ENCODE measurements around the gene OR2T29.
"Not testable (repeated sequence)": the region's sequence is repeated elsewhere in the genome, so short reads cannot be mapped to it uniquely, and the experiment has no call there.

Gene OR2T29

DNA sequence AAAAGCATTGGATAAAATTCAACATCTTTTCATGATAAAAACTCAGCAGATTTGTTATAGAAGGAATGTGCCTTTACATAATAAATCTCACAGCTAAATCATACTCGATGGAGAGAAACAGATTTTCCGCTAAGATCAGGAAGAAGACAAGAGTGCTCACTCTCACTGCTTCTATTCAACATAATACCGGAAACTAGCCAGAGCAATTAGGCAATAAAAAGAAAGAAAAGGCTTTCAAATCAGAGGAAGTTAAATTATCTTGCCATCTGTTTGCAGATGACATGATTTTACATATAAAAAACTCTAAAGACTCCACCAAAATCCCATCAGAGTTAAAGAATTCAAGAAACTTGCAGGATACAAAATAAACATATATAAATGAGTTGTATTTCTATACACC, 8.2 kb upstream of the OR2T29 start:
- not testable (repeated sequence) for H3K36me3 Mint-ChIP-seq (ENCODE audit: low read depth); H3K27ac Mint-ChIP-seq; H3K27me3 Mint-ChIP-seq; DNase-seq; H3K4me3 Mint-ChIP-seq; H3K9me3 Mint-ChIP-seq; H3K4me1 Mint-ChIP-seq (ENCODE audit: low read depth)

- DNase-seq; H3K4me3 Mint-ChIP-seq; H3K27me3 Mint-ChIP-seq; H3K27ac Mint-ChIP-seq; H3K9me3 Mint-ChIP-seq; H3K36me3 Mint-ChIP-seq (ENCODE audit: low read depth): not testable (repeated sequence)
- peaks cover 12% of the 10 kb centered on the region for H3K4me1 Mint-ChIP-seq (ENCODE audit: low read depth)
Measured at GRCh38 chr1:248569049-248569448, 6.5 kb upstream of the OR2T29 start.

DNA sequence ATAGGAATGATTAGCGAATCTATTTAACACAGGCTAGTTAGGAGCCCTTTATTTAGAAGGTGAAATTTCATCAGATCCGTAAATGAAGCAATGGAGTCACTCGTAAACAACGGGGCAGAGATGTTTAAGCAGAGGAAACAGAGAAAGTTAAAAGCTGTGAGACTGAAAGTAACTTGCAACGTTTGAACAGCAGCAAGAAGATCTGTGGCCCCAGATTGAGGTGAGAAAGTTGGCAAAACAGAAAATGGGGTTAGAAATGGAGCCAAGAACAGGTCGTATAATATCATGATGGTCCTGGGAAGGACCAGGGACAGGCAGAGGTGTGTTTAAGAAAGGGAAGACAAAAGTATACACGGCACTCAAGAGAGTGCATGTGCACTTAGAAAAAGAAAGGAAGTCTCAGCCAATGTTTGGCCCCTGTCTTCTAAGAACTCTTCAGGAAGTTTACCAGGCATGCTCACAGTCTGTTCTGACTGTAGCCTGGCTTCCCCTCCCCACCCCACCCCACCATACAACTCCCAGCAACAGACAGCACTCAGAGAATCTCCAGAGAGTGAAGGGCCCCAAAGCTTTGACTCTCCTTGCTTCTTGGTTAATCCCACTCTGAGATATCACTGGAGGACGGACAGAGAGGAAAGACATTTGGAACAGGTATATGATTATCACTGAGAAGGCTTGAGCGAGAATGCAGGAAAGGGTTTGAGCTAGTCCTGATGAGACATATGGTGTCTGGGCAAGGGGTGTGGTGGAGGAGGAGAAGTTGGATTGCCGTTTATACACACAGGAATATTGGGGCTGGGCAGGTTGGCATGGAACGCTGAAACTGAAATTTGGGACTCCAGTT, 3.2 kb upstream of the OR2T29 start:
- H3K27me3 Mint-ChIP-seq; H3K9me3 Mint-ChIP-seq; H3K36me3 Mint-ChIP-seq (ENCODE audit: low read depth): not testable (repeated sequence)
- H3K4me3 Mint-ChIP-seq, result peak overlapping the region; percentile 69
- DNase-seq, result peak; percentile 30
- H3K27ac Mint-ChIP-seq, result peak overlapping the region; percentile 91
- H3K4me1 Mint-ChIP-seq (ENCODE audit: low read depth), result peaks cover 11% of the 10 kb centered on the region

DNA sequence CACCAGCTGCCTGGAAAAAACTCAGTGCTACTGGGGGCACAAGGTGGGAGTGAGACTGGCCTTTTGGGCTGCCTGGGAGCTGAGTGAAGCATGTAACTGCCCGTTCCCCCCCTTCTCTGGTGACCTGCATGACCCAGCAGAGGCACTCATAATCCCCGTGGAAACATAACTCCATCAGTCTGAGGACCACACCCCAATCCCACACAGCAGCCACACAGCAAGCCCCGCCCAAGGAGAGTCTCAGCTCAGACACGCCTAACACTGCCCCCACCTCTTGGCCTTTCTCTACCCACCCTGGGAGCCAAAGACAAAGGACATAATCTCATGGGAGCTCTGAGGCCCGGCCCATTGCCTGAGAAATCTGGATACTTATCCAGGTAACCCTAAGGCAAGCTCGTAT, 11.5 kb downstream of the OR2T29 start:
- not testable (repeated sequence) for H3K36me3 Mint-ChIP-seq (ENCODE audit: low read depth); H3K4me3 Mint-ChIP-seq; DNase-seq; H3K27ac Mint-ChIP-seq; H3K27me3 Mint-ChIP-seq; H3K4me1 Mint-ChIP-seq (ENCODE audit: low read depth); H3K9me3 Mint-ChIP-seq

GRCh38 chr1:248547383-248547782, 15.2 kb downstream of the OR2T29 start:
- not testable (repeated sequence) for DNase-seq; H3K4me1 Mint-ChIP-seq (ENCODE audit: low read depth); H3K27me3 Mint-ChIP-seq; H3K36me3 Mint-ChIP-seq (ENCODE audit: low read depth); H3K9me3 Mint-ChIP-seq; H3K27ac Mint-ChIP-seq; H3K4me3 Mint-ChIP-seq

GRCh38 chr1:248537449-248537848, 25.1 kb downstream of the OR2T29 start:
- not testable (repeated sequence) for H3K27ac Mint-ChIP-seq; H3K4me3 Mint-ChIP-seq; H3K4me1 Mint-ChIP-seq (ENCODE audit: low read depth); H3K9me3 Mint-ChIP-seq; H3K36me3 Mint-ChIP-seq (ENCODE audit: low read depth); H3K27me3 Mint-ChIP-seq; DNase-seq

GRCh38 chr1:248521856-248522255, 40.7 kb downstream of the OR2T29 start:
- no peak for DNase-seq
- Mint-ChIP-seq H3K27ac (no peak overlapping the region), H3K4me1 (ENCODE audit: low read depth) (no peaks in the 10 kb centered on the region), H3K36me3 (ENCODE audit: low read depth) (no peaks in the 10 kb centered on the region), H3K27me3 (peaks cover 8% of the 10 kb centered on the region), H3K4me3 (no peak overlapping the region), H3K9me3 (peaks cover 4% of the 10 kb centered on the region)

DNA sequence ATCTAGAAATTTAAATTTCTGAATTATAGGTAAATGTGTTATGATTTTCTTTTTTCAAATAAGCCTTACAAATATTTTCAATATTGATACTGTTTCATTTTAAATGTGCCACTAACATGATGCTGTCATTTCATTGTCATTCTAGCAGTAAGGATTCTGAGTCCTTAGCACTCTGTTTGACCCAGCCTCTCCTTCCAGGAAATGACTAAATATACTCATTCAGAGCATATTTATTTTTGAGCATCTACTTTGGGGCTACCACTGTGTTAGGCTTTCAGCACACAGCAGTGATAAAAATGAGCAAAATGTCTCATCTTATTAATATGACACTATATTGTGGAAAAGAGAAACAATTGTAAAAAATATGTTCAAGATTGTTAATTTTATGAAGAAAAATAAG, 52.4 kb downstream of the OR2T29 start:
- not testable (repeated sequence) for H3K9me3 Mint-ChIP-seq; H3K27me3 Mint-ChIP-seq; H3K36me3 Mint-ChIP-seq (ENCODE audit: low read depth); H3K27ac Mint-ChIP-seq; DNase-seq; H3K4me1 Mint-ChIP-seq (ENCODE audit: low read depth); H3K4me3 Mint-ChIP-seq

DNA sequence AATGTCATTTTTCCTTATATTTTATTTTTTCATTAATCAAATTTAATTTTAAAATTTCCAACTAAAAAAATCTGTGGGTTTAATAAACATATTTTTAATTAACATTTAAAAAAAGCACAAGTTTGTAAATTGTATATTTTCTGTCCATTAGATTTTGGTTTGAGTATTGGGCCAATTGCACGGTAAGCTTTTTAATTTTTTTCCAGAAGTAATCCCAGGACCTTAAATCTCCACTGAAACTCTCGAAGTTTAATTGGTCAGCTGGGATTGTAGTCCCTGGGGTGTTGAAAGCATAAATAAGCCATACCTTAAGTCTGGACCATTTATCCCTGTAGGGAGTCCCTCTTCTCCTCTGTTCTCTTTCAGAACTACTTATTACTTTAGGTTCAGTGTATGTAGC, 54.8 kb downstream of the OR2T29 start, which contains the start of gene OR2G6:
Gene OR2G6, plus strand, starts transcription at position 301 of the 400 bp plus-strand sequence. CDS start 13,574 bp downstream, outside the sequence.
- not testable (repeated sequence) for H3K36me3 Mint-ChIP-seq (ENCODE audit: low read depth); H3K4me3 Mint-ChIP-seq; DNase-seq; H3K27me3 Mint-ChIP-seq; H3K4me1 Mint-ChIP-seq (ENCODE audit: low read depth); H3K9me3 Mint-ChIP-seq; H3K27ac Mint-ChIP-seq

All from activated T-cell treated with anti-CD3 and anti-CD28 coated beads, Interleukin-2, amount 50 U/mL, for 24 hours (primary cell).